Measurements from ENCODE around the gene TENM4. TPM values are rescaled to one million over a fixed set of nuclear protein-coding genes. Genes with fewer than 3 reads are reported as not detected.
"Not testable (repeated sequence)": the region's sequence is repeated elsewhere in the genome, so short reads cannot be mapped to it uniquely, and the experiment has no call there.

Gene TENM4
- total RNA-seq, 1 donor from 2014 or later = 117 TPM

DNA sequence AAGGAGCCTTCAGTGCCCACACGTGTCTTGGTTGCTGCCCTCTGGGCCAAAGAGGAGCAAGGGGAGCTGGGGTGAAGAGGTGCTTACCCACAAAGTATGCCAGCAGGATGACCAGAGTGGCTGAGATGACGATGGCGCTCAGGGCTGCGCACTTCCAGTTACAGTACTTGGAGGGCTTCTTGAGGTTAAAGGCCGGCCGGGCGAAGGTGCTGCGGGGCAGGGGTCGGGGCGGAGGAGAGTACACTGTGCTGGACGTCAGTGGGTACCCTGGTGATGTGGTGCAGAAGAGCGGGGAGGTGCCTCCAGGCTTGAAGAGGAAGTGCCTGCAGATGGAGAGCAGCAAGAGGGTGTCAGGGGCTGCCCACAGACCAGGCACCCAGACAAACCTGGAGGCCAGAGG, 551.1 kb downstream of the TENM4 start:
- H3K9me3 Mint-ChIP-seq (ENCODE audit: low read depth) = no peaks in the 10 kb centered on the region
- H3K27me3 Mint-ChIP-seq = no peaks in the 10 kb centered on the region
- no peaks in the 10 kb centered on the region for H3K4me1 Mint-ChIP-seq (ENCODE audit: low read depth)
- H3K4me3 Mint-ChIP-seq (ENCODE audit: low read depth) = no peak overlapping the region
- TF ChIP-seq CTCF (IDR thresholded peaks at IDR 0.05; ENCODE audit: unreplicated experiment) = no peak
- no peak overlapping the region for H3K27ac Mint-ChIP-seq
- peaks cover 16% of the 10 kb centered on the region for H3K36me3 Mint-ChIP-seq (ENCODE audit: insufficient read depth)
- DNase-seq (ENCODE audit: low spot score, unreplicated experiment) = no peak

DNA sequence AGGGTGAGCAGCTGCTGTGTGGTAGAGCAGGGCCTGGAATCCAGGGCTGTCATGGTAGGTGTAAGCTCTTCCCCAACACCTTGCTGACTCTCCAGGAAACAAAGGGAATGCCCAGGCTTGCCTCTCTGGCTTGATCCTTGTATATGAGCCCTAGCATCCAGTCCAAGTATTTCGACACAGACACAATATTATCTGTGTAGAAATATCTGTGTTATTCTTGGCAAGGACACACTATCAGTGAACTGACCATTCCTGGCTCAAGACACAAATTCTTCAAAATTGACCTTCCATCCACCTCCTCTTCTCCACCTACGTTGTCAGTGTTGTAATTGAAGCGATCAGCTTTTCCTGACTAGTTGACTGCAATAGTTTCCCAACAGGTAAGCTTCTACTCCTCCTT, 554.2 kb downstream of the TENM4 start:
- no peak for TF ChIP-seq CTCF (IDR thresholded peaks at IDR 0.05; ENCODE audit: unreplicated experiment)
- H3K36me3 Mint-ChIP-seq (ENCODE audit: insufficient read depth) = peaks cover 33% of the 10 kb centered on the region
- H3K27ac Mint-ChIP-seq = no peak overlapping the region

DNA sequence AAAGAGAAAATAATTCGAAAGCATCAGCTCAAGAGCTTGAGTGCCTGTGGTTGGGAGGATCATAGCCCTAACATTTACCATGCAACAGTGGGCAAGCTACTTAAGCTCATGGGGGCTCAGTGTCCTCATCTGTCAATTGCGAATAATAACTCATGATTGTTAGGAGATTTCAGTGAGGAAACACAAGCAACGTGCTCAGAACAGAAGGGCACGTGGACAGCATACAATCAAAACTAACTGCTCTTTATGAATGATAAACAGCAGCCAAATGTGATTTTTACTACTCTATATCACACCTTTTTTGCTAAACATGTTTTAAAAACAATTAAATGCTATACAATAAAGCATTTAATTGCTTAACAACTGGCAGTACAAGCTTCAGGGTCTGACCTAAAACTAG, 556.1 kb downstream of the TENM4 start:
- no peaks in the 10 kb centered on the region for H3K27me3 Mint-ChIP-seq
- no peak for DNase-seq (ENCODE audit: low spot score, unreplicated experiment)
- H3K36me3 Mint-ChIP-seq (ENCODE audit: insufficient read depth) = peaks cover 50% of the 10 kb centered on the region
- no peak for TF ChIP-seq CTCF (IDR thresholded peaks at IDR 0.05; ENCODE audit: unreplicated experiment)
- H3K27ac Mint-ChIP-seq = no peak overlapping the region
- no peak overlapping the region for H3K4me3 Mint-ChIP-seq (ENCODE audit: low read depth)
- peaks cover 10% of the 10 kb centered on the region for H3K9me3 Mint-ChIP-seq (ENCODE audit: low read depth)
- H3K4me1 Mint-ChIP-seq (ENCODE audit: low read depth) = no peaks in the 10 kb centered on the region

More for the DNA sequence above, 554.2 kb downstream of the TENM4 start:
- Mint-ChIP-seq H3K27me3 (no peaks in the 10 kb centered on the region), H3K9me3 (ENCODE audit: low read depth) (peaks cover under 1% of the 10 kb centered on the region), H3K4me3 (ENCODE audit: low read depth) (no peak overlapping the region), H3K4me1 (ENCODE audit: low read depth) (no peaks in the 10 kb centered on the region)
- no peak for DNase-seq (ENCODE audit: low spot score, unreplicated experiment)

- Mint-ChIP-seq H3K27me3 (no peaks in the 10 kb centered on the region), H3K9me3 (ENCODE audit: low read depth) (peaks cover 10% of the 10 kb centered on the region), H3K36me3 (ENCODE audit: insufficient read depth) (peaks cover 51% of the 10 kb centered on the region), H3K27ac (no peak overlapping the region), H3K4me1 (ENCODE audit: low read depth) (no peaks in the 10 kb centered on the region), H3K4me3 (ENCODE audit: low read depth) (no peak overlapping the region)
- no peak for TF ChIP-seq CTCF (IDR thresholded peaks at IDR 0.05; ENCODE audit: unreplicated experiment)
- DNase-seq (ENCODE audit: low spot score, unreplicated experiment) = no peak
Measured at GRCh38 chr11:78883506-78883905, 557.3 kb downstream of the TENM4 start.

- H3K4me1 Mint-ChIP-seq (ENCODE audit: low read depth); H3K4me3 Mint-ChIP-seq (ENCODE audit: low read depth); H3K9me3 Mint-ChIP-seq (ENCODE audit: low read depth); H3K27me3 Mint-ChIP-seq; DNase-seq (ENCODE audit: low spot score, unreplicated experiment): not testable (repeated sequence)
- H3K36me3 Mint-ChIP-seq (ENCODE audit: insufficient read depth) = peaks cover 52% of the 10 kb centered on the region
- peak overlapping the region; percentile 49 for H3K27ac Mint-ChIP-seq
Measured at GRCh38 chr11:78879094-78879980, 561.5 kb downstream of the TENM4 start.

GRCh38 chr11:78878631-78879030, 562.2 kb downstream of the TENM4 start:
- H3K36me3 Mint-ChIP-seq (ENCODE audit: insufficient read depth) = peaks cover 54% of the 10 kb centered on the region
- H3K27me3 Mint-ChIP-seq = no peaks in the 10 kb centered on the region
- H3K9me3 Mint-ChIP-seq (ENCODE audit: low read depth) = peaks cover 10% of the 10 kb centered on the region
- peak overlapping the region; percentile 63 for H3K27ac Mint-ChIP-seq
- H3K4me1 Mint-ChIP-seq (ENCODE audit: low read depth) = peaks cover 2% of the 10 kb centered on the region
- DNase-seq (ENCODE audit: low spot score, unreplicated experiment) = no peak
- no peak overlapping the region for H3K4me3 Mint-ChIP-seq (ENCODE audit: low read depth)
- TF ChIP-seq CTCF (IDR thresholded peaks at IDR 0.05; ENCODE audit: unreplicated experiment) = no peak

All from progenitor cell of endocrine pancreas (in vitro differentiated cells).